GM19438 (cell line): ENCODE measurements around the gene CHAT.

Experiments used
- ATAC-seq: cut with Tn5 transposase; IDR thresholded peaks from one replicate; pipeline ENCODE4 v1.9.1; 2021; ENCODE audit warnings: low read depth; ENCODE audit not compliant: unreplicated experiment

The CHAT gene

DNA sequence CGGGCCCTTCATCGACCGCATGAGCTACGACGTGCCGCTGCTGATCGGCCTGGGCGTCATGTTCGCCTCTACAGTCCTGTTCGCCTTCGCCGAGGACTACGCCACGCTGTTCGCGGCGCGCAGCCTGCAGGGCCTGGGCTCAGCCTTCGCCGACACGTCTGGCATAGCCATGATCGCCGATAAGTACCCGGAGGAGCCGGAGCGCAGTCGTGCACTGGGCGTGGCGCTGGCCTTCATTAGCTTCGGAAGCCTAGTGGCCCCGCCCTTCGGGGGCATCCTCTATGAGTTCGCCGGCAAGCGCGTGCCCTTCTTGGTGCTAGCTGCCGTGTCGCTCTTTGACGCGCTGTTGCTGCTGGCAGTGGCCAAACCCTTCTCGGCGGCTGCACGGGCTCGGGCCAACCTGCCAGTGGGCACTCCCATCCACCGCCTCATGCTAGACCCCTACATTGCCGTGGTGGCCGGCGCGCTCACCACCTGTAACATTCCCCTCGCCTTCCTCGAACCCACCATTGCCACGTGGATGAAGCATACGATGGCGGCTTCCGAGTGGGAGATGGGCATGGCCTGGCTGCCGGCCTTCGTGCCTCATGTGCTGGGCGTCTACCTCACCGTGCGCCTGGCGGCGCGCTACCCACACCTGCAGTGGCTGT lies 2.5 kb upstream of the CHAT start:
- no peak for ATAC-seq

DNA sequence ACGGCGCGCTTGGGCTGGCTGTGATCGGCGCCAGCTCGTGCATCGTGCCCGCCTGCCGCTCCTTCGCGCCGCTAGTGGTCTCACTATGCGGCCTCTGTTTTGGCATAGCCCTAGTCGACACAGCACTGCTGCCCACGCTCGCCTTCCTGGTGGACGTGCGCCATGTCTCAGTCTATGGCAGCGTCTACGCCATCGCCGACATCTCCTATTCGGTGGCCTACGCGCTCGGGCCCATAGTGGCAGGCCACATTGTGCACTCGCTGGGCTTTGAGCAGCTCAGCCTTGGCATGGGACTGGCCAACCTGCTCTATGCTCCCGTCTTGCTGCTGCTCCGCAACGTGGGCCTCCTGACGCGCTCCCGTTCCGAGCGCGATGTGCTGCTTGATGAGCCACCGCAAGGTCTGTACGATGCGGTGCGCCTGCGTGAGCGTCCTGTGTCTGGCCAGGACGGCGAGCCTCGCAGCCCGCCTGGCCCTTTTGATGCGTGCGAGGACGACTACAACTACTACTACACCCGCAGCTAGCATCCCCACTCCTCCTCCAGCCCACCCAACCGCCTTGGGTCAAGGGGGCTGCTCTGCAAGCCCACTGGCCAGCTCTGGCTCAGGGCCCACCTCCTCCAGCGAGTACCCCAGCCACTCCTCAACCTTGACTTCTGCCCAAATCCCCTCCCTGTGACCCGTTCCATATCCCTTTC lies 1.9 kb upstream of the CHAT start:
- no peak for ATAC-seq

DNA sequence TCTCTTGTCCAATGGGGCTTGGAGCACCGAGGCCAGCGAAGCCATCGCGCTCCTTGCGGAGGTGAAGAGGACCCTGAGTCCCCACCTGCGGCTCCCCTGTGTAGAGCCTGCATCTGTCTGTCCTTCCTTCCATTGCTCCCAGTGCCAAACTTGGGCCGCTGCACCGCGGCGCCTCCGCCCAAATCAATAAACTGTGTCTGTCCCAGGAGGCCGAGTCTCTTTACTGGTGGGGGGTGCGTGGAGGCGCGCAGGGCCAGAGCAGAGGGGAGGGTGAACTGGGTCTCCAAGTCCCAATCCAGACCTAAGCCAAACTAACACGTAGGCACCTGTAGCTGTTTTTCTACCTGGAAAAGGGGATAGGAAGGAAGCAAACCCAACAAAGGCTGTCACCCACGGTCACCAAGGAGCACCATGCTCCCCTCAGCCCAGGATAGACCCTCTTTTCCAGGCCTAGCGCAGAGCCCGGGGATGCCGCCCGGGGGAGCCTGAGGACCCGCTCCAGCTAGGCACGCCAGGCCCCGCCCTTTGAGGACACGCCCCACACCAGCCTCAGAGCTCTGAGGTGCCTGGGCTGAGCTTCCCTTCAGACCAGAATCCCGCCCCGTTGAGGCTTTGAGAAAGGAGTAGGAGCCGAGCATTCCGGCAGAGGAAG lies 1.2 kb upstream of the CHAT start:
- ATAC-seq: no peak

DNA sequence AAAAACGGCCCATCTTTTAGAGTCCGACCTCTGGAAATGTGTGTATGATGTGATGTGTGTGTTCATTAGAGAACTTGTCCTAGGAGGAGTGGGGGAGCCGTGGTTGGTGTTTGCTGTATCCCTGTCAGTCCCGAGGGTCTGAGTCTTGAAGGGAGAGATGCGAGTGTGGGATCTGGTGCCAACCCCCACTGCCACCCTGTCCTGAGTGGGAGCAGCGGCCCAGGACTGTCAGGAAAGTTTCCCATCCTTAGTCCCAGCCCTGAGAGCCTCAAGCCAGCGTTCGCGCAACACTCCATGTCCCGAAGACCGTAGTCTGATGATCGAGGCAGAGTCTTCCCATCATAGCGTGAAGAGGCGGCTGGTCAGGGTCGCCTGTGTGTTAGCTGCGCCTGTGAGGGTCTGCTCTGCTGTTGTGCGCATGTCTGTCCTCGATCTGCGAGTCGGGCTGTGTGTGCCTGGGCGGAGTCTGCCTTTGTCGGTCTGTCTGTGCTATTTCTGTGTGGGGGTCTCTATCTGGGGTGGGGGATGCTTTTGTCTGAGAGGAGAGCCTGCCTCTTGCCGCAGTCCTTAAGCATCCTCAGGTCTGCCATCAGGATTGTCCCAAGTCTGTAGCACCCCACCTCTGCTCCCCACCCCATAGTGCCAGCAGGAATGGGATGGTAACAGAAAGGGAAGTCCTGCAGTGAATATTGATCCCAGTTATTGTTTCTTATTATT lies 514 bp upstream of the CHAT start:
- ATAC-seq: no peak

DNA sequence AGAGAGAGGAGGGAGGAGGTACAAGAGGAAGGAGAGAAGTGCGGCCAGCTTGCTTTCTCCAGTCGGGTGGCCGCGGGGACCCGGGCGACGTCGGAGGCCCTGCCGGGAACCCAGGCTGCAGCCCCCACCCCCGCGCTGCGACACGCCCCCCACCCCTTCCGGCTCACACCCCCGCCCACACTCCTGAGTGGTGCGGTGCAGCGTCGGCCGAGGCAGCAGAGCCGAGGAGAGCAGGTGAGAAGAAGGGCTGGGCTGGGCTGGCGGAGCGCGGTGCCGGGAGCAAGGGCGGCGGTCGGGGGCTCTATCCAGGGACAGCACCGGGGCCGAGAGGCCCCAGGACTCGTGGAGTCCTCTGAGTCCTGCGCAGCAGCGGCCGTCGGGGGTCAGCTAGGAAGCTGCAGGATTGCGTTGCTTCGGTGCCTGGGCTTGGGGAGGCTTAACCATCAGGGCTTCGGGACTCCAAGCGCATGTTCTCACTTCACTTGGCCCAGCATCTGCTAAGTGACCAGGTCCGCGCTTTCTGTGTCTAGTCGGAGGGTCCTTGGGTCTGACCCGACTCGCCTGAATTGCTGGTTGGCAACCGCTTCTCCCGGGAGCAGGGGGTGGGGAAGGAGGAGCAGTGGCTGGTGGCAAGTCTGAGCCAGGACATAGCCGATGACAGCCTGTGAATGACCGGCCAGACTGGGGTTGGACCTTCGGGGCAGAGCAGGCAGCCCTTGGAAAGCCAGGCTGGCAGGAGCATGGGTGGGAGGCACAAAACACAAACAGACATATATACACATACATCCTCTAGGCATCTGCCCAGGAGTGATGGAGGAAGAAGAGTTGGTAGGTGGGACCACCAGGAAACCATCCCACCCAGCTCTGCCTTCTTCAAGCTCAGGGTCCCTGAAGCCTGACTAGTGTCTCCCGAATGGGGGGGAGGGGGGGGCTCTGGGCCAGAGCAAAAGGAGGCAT lies 683 bp downstream of the CHAT start:
- no peak for ATAC-seq

DNA sequence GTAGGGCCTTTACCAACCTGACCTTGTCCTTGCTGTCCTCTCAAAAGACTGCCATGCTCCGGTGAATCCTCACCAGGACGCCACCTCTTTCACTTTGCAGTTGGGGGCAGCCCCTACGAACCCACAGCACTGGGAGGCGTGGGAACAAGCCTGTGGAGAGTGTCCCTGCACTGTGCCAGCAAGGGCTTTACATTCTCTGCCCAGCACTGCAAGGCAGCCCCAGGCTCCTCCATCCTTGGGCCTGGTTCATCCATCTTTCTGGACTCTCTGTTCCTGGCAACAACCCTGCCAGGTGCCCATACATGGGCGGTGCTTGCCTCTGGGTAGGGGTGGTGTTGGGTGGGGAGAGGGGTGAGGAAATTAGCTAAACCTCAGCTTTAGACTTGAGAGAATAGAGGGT lies 1.4 kb downstream of the CHAT start:
- ATAC-seq: no peak

DNA sequence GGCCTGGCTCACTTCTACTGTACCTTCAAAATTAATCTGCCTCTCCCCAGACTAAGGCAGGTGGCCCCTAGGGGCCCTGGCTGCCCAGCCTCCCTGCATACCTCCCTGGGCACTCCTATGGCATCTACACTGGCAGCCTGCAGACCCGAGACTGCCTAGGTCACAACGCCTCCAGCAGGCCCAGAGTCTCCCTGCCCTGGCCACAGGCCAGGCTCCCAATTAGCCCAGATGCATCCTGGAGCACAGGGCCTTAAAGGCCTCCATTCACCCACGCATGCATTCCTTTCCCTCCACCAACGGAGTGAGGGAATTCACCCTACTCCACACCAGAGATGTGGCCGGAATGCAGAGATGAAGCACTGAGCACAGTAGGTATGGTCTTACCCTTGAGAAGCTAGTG lies 1.9 kb downstream of the CHAT start:
- no peak for ATAC-seq

DNA sequence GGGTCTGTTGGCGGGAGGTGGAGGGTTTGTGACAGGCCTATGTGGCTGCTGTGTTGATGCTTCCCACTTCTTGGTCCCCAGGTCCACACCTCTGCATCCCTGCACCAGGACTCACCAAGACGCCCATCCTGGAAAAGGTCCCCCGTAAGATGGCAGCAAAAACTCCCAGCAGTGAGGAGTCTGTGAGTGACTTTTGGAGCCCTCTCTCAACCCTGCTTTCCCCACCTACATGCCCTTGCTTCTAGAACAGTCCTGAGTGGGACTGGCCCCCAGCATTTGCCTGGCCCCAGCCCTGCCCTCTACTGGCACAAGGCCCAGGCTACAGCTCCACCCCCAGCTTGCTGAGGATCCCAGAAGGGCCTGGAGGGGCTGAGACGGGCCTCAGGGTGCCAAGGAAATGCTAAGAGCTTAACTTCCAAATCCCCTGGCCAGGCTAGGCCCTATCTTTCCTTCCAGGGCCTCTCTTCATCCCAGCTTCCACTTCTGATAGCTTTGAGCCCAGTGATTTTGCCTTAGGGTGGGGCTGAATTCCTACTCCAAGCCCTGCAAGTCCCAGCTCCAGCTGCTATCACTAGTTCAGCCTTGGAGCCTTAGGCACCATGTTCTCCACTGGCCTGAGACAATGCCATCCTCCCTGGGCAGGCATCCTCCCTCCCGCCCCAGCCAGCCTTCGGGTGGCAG lies 2.7 kb downstream of the CHAT start:
- no peak for ATAC-seq

DNA sequence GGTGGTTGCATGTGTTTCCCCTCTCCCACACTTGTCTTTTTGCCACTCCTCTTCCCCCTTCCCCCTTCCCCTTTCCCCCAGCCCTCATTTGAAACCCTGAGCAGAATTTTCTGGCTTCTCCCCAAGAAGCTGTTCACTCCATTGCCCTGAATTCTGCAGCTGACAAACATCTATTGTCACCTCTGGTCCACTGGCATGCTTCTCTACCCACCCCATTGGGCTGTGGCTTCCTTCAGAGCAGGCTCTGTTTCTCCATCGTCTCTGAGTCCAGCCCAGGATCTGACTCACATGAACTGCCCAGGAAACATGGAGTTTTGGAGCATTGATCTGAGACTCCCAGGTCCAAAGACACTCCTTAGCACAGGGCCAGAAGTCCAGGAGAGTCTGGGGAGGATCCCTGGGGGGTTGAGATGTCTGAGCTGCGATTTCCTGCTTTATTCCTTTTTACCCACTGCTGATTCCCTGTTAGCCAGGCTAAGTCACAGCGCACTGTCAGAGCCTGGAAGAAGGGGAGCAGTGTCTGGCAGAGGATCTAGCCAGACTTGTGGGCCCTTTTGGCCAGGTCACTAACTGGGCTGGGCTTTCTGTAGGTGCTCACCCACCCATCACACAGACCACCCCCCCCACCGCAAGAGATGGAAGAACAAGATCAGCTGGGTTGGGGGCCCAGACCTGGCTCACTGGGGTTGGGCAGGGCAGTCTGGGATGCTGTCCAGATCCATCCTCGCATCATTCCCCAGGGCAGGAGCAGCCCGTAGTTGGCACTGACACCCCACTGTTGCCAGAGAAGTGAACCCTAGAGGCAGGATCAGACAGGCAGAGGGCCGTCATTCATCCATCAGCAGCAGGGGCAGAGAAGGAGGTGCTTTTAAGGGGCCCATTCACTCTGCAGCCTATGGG lies 3.5 kb downstream of the CHAT start:
- ATAC-seq: no peak

DNA sequence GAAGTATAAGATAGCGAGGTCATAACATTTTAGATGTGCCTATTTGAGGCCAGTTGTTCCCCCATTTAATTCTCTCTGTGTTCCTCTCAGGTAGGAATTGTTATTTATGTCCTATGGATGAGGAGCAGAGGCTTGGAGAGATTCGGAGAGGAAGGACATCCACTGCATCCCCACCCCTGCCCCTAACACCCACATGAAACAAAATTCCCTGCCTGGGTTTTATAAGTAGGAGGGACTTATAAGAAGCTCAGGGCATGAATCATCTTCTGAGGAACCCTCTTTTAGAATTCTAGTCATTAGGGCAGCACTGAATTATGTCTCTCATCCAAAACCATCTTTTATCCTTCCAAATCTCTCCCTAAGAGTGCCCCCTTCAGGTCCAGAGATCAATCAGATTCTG lies 5.0 kb downstream of the CHAT start:
- no peak for ATAC-seq

DNA sequence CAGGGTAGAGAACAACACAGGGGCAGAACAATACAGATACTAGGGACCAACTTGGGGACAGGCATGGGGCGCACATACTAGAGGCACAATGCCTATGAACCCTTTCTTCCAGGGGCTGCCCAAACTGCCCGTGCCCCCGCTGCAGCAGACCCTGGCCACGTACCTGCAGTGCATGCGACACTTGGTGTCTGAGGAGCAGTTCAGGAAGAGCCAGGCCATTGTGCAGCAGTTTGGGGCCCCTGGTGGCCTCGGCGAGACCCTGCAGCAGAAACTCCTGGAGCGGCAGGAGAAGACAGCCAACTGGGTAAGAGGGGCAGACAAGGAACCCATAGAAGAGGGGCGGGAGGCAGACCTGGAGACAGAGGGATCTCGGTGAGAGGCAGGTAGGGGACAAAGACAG lies 5.8 kb downstream of the CHAT start:
- no peak for ATAC-seq

DNA sequence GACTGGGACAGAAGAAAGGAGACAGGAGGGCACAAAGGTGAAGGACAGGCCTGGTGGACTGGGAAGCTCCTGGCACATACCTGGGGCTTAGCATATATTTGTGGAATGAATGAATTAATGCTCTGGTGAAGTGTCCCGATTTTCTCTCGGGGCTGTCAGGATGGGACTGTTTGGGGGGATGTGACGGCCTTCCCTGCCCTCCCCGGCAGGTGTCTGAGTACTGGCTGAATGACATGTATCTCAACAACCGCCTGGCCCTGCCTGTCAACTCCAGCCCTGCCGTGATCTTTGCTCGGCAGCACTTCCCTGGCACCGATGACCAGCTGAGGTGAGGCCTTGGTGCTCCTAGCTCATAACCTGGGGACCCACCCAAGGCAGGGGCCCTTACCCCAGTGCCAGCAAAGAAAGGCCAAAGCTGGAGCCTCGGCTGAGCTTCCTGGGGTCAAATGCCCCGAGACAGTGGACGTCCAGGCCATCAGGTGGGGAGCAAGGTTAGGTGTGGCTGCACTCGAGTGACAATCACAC lies 6.5 kb downstream of the CHAT start:
- no peak for ATAC-seq

DNA sequence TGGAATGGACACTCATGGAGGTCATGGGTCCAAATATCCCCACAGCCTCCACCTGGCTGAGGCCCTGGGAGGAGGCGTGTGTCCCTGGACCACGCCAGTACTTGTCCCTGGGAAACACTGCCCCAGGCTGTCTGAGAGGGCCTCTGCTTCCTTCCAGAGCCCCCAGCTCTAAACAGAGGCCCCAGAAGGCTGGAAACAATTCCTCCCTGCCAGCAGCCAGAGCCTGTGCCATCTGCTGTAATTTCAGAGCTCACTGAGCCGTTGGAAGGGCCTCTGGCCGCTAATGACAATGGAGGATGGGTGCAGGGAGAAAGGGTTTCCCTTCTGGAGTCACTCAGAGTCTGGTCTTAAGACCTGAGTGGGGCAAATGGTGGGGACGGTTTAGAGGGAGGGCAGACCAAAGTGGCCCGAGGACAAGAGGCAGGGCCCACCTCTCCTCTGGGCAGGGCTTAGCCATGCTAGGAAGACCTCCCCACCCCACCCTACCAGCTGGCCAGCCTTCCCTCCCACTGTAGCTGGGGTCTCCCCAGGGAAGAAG lies 7.1 kb downstream of the CHAT start:
- no peak for ATAC-seq

DNA sequence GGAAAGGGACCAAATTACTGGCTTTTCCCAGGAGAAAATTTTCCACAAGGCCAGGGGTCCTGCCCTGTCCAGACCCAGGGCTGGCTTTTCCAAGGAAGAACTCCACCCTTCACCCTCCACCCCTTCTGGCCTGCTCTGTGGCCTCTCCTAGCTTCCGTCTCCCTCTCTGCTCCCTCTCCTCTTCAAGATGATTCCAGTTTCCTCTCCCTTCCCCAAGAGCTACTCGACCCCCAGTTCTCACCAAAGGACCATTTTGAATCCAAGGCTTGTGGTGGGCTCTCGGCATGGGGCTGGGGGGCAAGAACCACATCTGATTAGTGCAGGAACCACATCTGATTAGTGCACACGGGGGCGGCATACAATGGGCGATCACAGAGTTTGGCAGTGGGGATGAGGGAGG lies 7.7 kb downstream of the CHAT start:
- ATAC-seq: no peak

DNA sequence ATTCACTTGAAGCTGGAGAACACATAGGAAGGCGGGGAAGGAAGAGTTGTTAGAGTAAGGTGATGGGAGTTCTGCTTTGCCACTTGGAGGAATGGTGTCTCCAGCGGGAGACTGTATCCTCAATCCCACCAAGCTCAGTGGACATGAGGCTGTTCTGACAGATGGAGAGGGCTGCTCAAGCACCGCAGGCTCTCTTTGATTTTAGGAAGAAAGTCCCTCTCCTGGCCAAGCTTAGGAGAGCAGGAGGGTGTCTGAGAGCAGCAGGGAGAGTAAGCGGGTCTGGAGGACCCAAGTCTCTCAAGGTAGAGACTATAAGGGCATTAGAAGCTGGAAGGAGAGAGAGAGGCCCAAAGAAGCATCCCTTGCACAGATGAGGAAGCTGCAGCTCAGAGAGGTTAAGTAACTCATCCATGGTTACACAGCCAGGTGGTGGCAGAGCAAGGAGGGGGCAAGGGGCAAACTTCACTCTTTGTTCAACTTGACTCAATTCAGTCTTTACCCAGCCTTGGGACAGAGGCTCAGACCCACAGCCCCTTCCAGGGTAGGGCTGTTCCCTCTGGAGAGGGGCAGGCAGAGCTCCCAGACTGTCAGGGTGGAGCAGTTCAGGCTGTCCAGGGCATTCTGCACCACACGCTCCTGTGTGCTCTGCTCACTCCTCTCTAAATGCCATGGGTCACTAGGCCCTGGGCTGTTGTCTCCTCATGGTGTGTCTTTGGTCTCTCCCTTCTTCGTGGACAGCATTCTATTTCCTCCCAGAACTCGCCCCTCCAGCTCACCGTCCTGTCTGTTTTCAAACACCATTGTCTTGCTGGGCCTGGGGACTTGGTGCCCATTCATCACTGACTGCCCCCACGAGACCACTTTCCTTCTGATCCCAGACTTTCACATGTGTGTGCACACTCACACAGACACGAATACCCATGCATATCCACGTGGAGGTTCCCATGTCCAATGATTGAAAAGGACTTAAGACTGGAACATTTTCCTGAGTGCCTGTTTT lies 8.9 kb downstream of the CHAT start:
- ATAC-seq: no peak

DNA sequence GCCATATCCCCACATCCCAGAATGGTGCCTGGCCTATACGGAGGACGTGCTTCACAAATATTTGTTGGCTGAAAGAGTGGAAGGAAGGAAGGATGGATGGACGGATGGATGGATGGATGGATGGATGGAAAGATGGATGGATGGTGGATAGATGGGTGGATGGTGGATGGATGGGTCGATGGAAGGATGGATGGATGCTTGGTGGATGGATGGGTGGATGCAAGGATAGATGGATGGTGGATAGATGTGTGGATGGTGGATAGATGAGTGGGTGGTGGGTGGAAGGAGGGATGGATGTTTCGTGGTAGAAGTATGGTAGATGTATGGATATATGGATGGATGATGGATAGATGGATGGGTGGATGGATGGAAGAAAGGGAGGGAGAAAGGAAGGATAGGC lies 10.8 kb downstream of the CHAT start:
- ATAC-seq: no peak

DNA sequence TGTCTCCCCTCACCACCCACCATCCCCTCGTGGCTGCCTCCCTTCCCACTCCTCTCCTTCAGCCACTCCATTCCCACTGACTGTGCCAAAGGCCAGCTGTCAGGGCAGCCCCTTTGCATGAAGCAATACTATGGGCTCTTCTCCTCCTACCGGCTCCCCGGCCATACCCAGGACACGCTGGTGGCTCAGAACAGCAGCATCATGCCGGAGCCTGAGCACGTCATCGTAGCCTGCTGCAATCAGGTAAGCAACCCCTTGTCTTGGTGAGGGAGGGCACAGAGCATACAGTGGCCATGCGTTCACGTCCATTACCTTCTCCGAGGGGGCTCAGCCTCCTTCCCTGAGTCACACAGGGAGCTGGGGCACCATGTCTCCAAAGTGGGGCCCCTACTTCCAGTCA lies 11.6 kb downstream of the CHAT start:
- ATAC-seq: no peak
